Keratinocyte (primary cell): ENCODE results near the gene ERBB2. TPM values are rescaled to one million over a fixed set of nuclear protein-coding genes. Genes with fewer than 3 reads are reported as not detected.
"Not testable (repeated sequence)": the region's sequence is repeated elsewhere in the genome, so short reads cannot be mapped to it uniquely, and the experiment has no call there.

Experiments
- DNase-seq: peaks from one replicate; pipeline ENCODE4 v3.0.0-alpha.2; 2011; ENCODE audit warnings: low read depth, missing footprints, low spot score
- FAIRE-seq: peaks from 2 replicates; lab custom pipeline; 2011; peaks lifted over from hg19 to GRCh38; lab: Jason Lieb, UNC
- H2AFZ ChIP-seq: 2 replicates; pipeline ENCODE4 v1.6.0; 2012; ENCODE audit warnings: low read length, control low read depth, inconsistent platforms; ENCODE audit not compliant: control insufficient read depth
- H3K27ac ChIP-seq: 2 replicates; pipeline ENCODE4 v1.5.1; 2011; ENCODE audit warnings: low read length; ENCODE audit not compliant: control insufficient read depth, insufficient read depth
- H3K27me3 ChIP-seq: 3 replicates; pipeline ENCODE4 v1.6.0; 2011; ENCODE audit warnings: low read length; ENCODE audit not compliant: control insufficient read depth, insufficient read depth; ENCODE audit errors: extremely low read depth
- H3K36me3 ChIP-seq, 2 experiments: 2 replicates in 1 of 2; 3 replicates in 1 of 2; pipeline ENCODE4 v1.5.1; 2011; ENCODE audit warnings: low read length in 2 of 2, mild to moderate bottlenecking in 1 of 2; ENCODE audit not compliant: control insufficient read depth in 2 of 2, insufficient read depth in 2 of 2; ENCODE audit errors: extremely low read depth in 1 of 2
- H3K4me1 ChIP-seq: 3 replicates; pipeline ENCODE4 v1.5.1; 2011; ENCODE audit warnings: low read length; ENCODE audit not compliant: control insufficient read depth, insufficient read depth; ENCODE audit errors: extremely low read depth
- H3K4me2 ChIP-seq: 3 replicates; pipeline ENCODE4 v1.6.0; 2011; ENCODE audit warnings: low read depth, low read length; ENCODE audit not compliant: control insufficient read depth, insufficient read depth; ENCODE audit errors: extremely low read depth
- H3K4me3 ChIP-seq, 3 experiments: fragments of 200-600 bp in 1 of 3; sonication (generic) in 1 of 3; 2 replicates in 2 of 3; 3 replicates in 1 of 3; pipeline ENCODE4 v1.5.1; 2011 to 2016; ENCODE audit warnings: low read length in 3 of 3, mild to moderate bottlenecking in 3 of 3, control low read depth in 2 of 3, inconsistent platforms in 1 of 3, low read depth in 1 of 3, mixed read lengths in 1 of 3, mixed run types in 1 of 3, moderate library complexity in 1 of 3; ENCODE audit not compliant: control insufficient read depth in 2 of 3, insufficient read depth in 2 of 3; ENCODE audit errors: extremely low read depth in 1 of 3
- H3K79me2 ChIP-seq: 2 replicates; pipeline ENCODE4 v1.6.0; 2012; ENCODE audit warnings: low read length; ENCODE audit not compliant: control insufficient read depth, insufficient read depth
- H3K9ac ChIP-seq: 3 replicates; pipeline ENCODE4 v1.6.0; 2011; ENCODE audit warnings: low read length; ENCODE audit not compliant: control insufficient read depth, insufficient read depth; ENCODE audit errors: extremely low read depth
- H3K9me1 ChIP-seq: 3 replicates; pipeline ENCODE4 v1.6.0; 2011; ENCODE audit warnings: low read length; ENCODE audit not compliant: control insufficient read depth, insufficient read depth; ENCODE audit errors: extremely low read depth
- H3K9me3 ChIP-seq: 2 replicates; pipeline ENCODE4 v1.5.1; 2012; ENCODE audit warnings: low read depth, low read length; ENCODE audit not compliant: control insufficient read depth
- H4K20me1 ChIP-seq: 3 replicates; pipeline ENCODE4 v1.6.0; 2011; ENCODE audit warnings: low read length; ENCODE audit not compliant: control insufficient read depth, insufficient read depth; ENCODE audit errors: extremely low read depth
- CTCF ChIP-seq, 3 experiments: IDR thresholded peaks in 1 of 3; conservative IDR thresholded peaks in 1 of 3; optimal IDR thresholded peaks in 1 of 3; 2 replicates in 2 of 3; 3 replicates in 1 of 3; pipeline versions ENCODE3 to v1.5.1; 2011; ENCODE audit warnings: low read length in 3 of 3, mild to moderate bottlenecking in 3 of 3, moderate library complexity in 2 of 3, control low read depth in 1 of 3, inconsistent platforms in 1 of 3; ENCODE audit not compliant: insufficient read depth in 2 of 3; ENCODE audit errors: extremely low read depth in 1 of 3
- EZH2 ChIP-seq: IDR thresholded peaks from one replicate; pipeline ENCODE4 v1.6.1; 2012; ENCODE audit warnings: inconsistent platforms, mild to moderate bottlenecking, low read length, moderate library complexity
- dilution Hi-C: fragments of 300-500 bp; cut with MboI; formaldehyde crosslinking; loops from one replicate; pipeline ENCODE4 v1.7.0; 2020; ENCODE audit warnings: low sequenced_read_pairs; ENCODE audit not compliant: extremely low pct_ligation_motif_present
- polyA plus RNA-seq, 5 experiments: library from polyadenylated mRNA; depleted of rRNA in 3 of 5; stranded (reverse) in 3 of 5; stranded (forward) in 1 of 5; unstranded in 1 of 5; fragments of >200 nt; gene quantifications; 1 replicate in 1 of 5; 2 replicates in 3 of 5; 3 replicates in 1 of 5; pipeline versions ENCODE4 v1.2.1 to v1.2.3, GENCODE V29; 2011 to 2012; ENCODE audit warnings: missing spikeins in 2 of 5, low read depth in 1 of 5, low replicate concordance in 1 of 5

Gene ERBB2
- polyA plus RNA-seq, 1 donor (not counting 4 experiments of a cell fraction or from before 2014, with no cell fraction given) = 21.4 TPM

GRCh38 chr17:39722965-39723848 lies 23.3 kb downstream of the ERBB2 start:
- Histone ChIP-seq H3K9me3 (no peaks in the 10 kb centered on the region), H3K9ac (no peak overlapping the region), H3K4me3 (no peak overlapping the region), H3K36me3 (peaks cover 21 to 25% of the 10 kb centered on the region in 2 experiments), H2AFZ (no peak overlapping the region), H3K4me2 (no peak overlapping the region), H3K9me1 (peaks cover 2% of the 10 kb centered on the region), H4K20me1 (no peaks in the 10 kb centered on the region), H3K79me2 (no peaks in the 10 kb centered on the region), H3K27me3 (no peaks in the 10 kb centered on the region), H3K27ac (no peak overlapping the region), H3K4me1 (peaks cover 4% of the 10 kb centered on the region)
- TF ChIP-seq CTCF (optimal IDR thresholded peaks at IDR 0.05 in 1 of 3, IDR thresholded peaks at IDR 0.05 in 1 of 3, conservative IDR thresholded peaks at IDR 0.05 in 1 of 3; ENCODE audit: extremely low read depth in 1 of 3, insufficient read depth in 2 of 3, low read length in 3 of 3) (no peak), EZH2 (no peak)
- FAIRE-seq (no peak), DNase-seq (no peak)
- dilution Hi-C loops = no loop called here

GRCh38 chr17:39724731-39725130 lies 24.9 kb downstream of the ERBB2 start:
- DNase-seq (no peak), FAIRE-seq (no peak)
- Histone ChIP-seq H3K9me1 (peaks cover 2% of the 10 kb centered on the region), H3K27ac (no peak overlapping the region), H3K9me3 (no peaks in the 10 kb centered on the region), H3K36me3 (peaks cover 19 to 25% of the 10 kb centered on the region in 2 experiments), H3K27me3 (no peaks in the 10 kb centered on the region), H3K4me3 (no peak overlapping the region), H2AFZ (no peak overlapping the region), H3K4me2 (no peak overlapping the region), H3K79me2 (peaks cover under 1% of the 10 kb centered on the region), H4K20me1 (no peaks in the 10 kb centered on the region), H3K4me1 (peaks cover 9% of the 10 kb centered on the region), H3K9ac (no peak overlapping the region)
- no peak for TF ChIP-seq CTCF (optimal IDR thresholded peaks at IDR 0.05 in 1 of 3, IDR thresholded peaks at IDR 0.05 in 1 of 3, conservative IDR thresholded peaks at IDR 0.05 in 1 of 3; ENCODE audit: extremely low read depth in 1 of 3, insufficient read depth in 2 of 3, low read length in 3 of 3)
- TF ChIP-seq EZH2 = no peak
- dilution Hi-C loops = no loop called here

- H3K9me1 ChIP-seq, H4K20me1 ChIP-seq, DNase-seq, H3K27ac ChIP-seq, FAIRE-seq, H3K27me3 ChIP-seq, H2AFZ ChIP-seq, H3K9ac ChIP-seq, H3K9me3 ChIP-seq, H3K4me2 ChIP-seq, H3K4me3 ChIP-seq, dilution Hi-C loops, H3K79me2 ChIP-seq: not testable (repeated sequence)
- peaks cover 19 to 25% of the 10 kb centered on the region in 2 experiments for H3K36me3 ChIP-seq
- peaks cover 12% of the 10 kb centered on the region for H3K4me1 ChIP-seq
Observed at GRCh38 chr17:39725923-39726322, 26.1 kb downstream of the ERBB2 start.
